Activated CD4-positive, alpha-beta T cell treated with anti-CD3 and anti-CD28 coated beads, Interleukin-2, amount 10 ng/mL, durations not matched to agents 7 days and 5 days (primary cell): ENCODE results near the gene LHFPL4. TPM values are rescaled to one million over a fixed set of nuclear protein-coding genes. Genes with fewer than 3 reads are reported as not detected.

Source experiments
- CTCF ChIA-PET: fragments of 350-600 bp; sonication (Branson Sonifier 250); formaldehyde crosslinking; loops from one replicate; lab custom pipeline; 2021; ENCODE audit warnings: antibody characterized with exemption; lab: Charles Lee
- POLR2A ChIA-PET: fragments of 350-600 bp; sonication (Branson Sonifier 250); formaldehyde crosslinking; loops from one replicate; lab custom pipeline; 2021; ENCODE audit warnings: antibody characterized with exemption; lab: Charles Lee
- DNase-seq: peaks from one replicate; pipeline ENCODE4 v3.0.0-alpha.2; 2020
- H3K27ac Mint-ChIP-seq: one replicate; pipeline ENCODE4 v1.8.0; 2021; ENCODE audit warnings: mild to moderate bottlenecking, moderate library complexity, mixed read lengths
- H3K27me3 Mint-ChIP-seq: one replicate; pipeline ENCODE4 v1.8.0; 2021; ENCODE audit warnings: mixed read lengths
- H3K36me3 Mint-ChIP-seq: one replicate; pipeline ENCODE4 v1.8.0; 2021; ENCODE audit warnings: low read depth, mixed read lengths
- H3K4me1 Mint-ChIP-seq: one replicate; pipeline ENCODE4 v1.8.0; 2021; ENCODE audit warnings: mixed read lengths
- H3K4me3 Mint-ChIP-seq: one replicate; pipeline ENCODE4 v1.8.0; 2021; ENCODE audit warnings: mild to moderate bottlenecking, moderate library complexity, mixed read lengths
- H3K9me3 Mint-ChIP-seq: one replicate; pipeline ENCODE4 v1.8.0; 2021; ENCODE audit warnings: mixed read lengths
- total RNA-seq, 2 experiments: library from RNA; stranded (reverse); gene quantifications; one replicate each; pipeline ENCODE4 v1.2.3, GENCODE V29; 2021

LHFPL4 gene
- total RNA-seq, 2 experiments from 2014 or later, result not detected

DNA sequence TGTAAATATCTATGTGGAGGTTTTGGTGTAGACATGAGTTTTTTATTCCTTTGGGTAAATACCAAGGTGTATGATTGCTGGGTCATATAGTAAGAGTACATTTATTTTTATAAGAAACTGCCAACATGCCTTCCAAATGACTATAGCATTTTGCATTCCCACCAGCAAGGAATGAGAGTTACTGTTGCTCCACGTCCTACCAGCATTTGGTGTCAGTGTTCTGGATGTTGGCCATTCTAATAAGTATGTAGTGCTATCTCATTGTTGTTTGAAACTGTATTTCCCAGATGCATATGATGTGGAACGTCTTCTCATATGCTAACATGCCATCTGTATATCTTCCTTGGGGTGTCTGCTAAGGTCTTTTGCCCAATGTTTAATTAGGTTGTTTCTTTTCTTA lies 38.7 kb downstream of the LHFPL4 start:
- ChIA-PET POLR2A (no interaction called here), CTCF (no interaction called here)
- Mint-ChIP-seq H3K27me3 (peaks cover 11% of the 10 kb centered on the region), H3K27ac (no peak overlapping the region), H3K4me1 (no peaks in the 10 kb centered on the region), H3K36me3 (no peaks in the 10 kb centered on the region), H3K4me3 (no peak overlapping the region), H3K9me3 (no peaks in the 10 kb centered on the region)
- no peak for DNase-seq

GRCh38 chr3:9514306-9514705 lies 39.3 kb downstream of the LHFPL4 start:
- H3K36me3 Mint-ChIP-seq, result no peaks in the 10 kb centered on the region
- DNase-seq, result no peak
- no peak overlapping the region for H3K4me3 Mint-ChIP-seq
- ChIA-PET POLR2A (no interaction called here), CTCF (no interaction called here)
- no peaks in the 10 kb centered on the region for H3K4me1 Mint-ChIP-seq
- H3K9me3 Mint-ChIP-seq, result no peaks in the 10 kb centered on the region
- no peak overlapping the region for H3K27ac Mint-ChIP-seq
- H3K27me3 Mint-ChIP-seq, result peaks cover 11% of the 10 kb centered on the region

GRCh38 chr3:9512456-9513045 lies 41.1 kb downstream of the LHFPL4 start:
- Mint-ChIP-seq H3K9me3 (no peaks in the 10 kb centered on the region), H3K27ac (no peak overlapping the region), H3K36me3 (no peaks in the 10 kb centered on the region), H3K4me1 (no peaks in the 10 kb centered on the region), H3K4me3 (no peak overlapping the region), H3K27me3 (peaks cover 16% of the 10 kb centered on the region)
- POLR2A ChIA-PET, result no interaction called here
- CTCF ChIA-PET, result interaction anchor here (0.8 to 1.0 kb wide), 2 partner anchors 9 to 70 kb away, joined by 3 read pairs; no protein-coding TSS in a partner anchor
- DNase-seq, result no peak

DNA sequence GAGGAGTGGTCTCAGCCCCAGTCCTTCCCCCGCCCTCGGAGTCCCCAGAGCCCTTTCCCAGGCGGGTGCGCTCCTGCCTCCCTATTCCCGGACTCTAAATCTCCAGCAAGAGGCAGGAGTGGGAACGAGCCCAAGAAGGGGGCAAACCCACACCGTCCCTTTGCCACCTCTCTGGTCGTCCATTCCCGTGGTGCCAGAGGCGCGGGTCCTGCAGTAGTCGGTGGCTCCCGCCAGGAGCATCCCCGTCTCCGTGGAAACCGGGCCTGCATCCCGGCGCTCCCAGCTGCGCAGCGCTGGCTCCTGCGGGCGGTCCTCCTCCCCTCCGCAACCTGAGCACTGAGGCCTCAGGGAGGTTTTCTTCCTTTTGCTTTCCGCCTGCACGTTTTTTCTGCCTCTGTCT lies 44.8 kb downstream of the LHFPL4 start:
- H3K9me3 Mint-ChIP-seq, result no peaks in the 10 kb centered on the region
- H3K4me1 Mint-ChIP-seq, result no peaks in the 10 kb centered on the region
- H3K4me3 Mint-ChIP-seq, result no peak overlapping the region
- no peak overlapping the region for H3K27ac Mint-ChIP-seq
- ChIA-PET POLR2A (no interaction called here), CTCF (no interaction called here)
- peaks cover 14% of the 10 kb centered on the region for H3K27me3 Mint-ChIP-seq
- no peak for DNase-seq
- H3K36me3 Mint-ChIP-seq, result no peaks in the 10 kb centered on the region

DNA sequence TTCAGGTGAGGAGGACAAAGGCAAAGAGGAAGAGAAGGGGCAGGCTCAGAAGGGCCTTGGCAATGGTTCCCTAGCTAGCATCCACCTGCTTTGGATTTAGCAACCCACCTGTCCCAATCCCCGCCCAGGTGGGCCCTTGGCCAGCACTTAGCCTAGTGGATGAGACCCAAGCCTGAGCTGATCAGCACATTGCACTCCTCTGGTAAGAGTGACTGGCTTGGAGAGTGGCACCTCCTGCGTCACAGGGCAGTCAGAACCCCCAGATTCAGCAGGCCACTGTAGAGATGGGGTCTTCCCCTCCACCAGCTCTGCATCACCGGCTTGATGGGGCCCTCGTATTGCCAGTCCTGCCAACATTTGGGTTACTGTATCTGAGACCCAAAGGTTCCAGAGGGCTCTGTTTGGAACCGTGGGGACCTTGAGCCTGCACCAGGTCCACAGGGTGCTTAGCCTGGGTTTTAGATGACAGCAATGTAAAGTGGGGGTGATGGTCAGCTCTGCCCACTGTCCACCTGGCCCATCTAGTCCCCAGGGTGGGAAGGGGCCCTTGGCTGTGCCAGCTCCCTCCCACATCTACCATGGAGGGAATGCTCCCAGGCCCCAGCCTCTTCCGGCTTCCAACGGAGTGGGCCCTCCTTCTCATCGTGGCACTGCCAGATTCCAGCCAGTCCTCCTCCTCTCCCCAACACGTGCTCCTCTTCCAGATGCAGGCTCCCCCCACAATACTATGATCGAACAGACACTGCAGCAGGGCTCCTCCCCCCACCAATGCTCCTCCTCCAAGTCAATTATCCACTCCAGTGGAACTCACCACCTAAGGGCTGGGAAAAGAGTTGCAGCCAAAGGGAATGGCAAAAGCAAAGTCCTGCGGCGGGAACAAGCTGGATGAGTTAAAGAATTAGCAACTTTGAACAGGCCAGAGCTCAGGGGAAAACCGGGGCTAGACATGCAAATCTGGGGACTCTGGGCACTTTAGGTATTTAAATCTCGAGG lies 45.7 kb downstream of the LHFPL4 start:
- CTCF ChIA-PET, result interaction anchor here (0.5 kb wide), 1 partner anchor 9 kb away, joined by 3 read pairs; no protein-coding TSS in a partner anchor
- Mint-ChIP-seq H3K36me3 (no peaks in the 10 kb centered on the region), H3K27ac (no peak overlapping the region), H3K9me3 (no peaks in the 10 kb centered on the region), H3K27me3 (peaks cover 17% of the 10 kb centered on the region), H3K4me3 (no peak overlapping the region), H3K4me1 (no peaks in the 10 kb centered on the region)
- no peak for DNase-seq
- POLR2A ChIA-PET, result no interaction called here

- H3K9me3 Mint-ChIP-seq, result no peaks in the 10 kb centered on the region
- H3K4me3 Mint-ChIP-seq, result no peak overlapping the region
- no peaks in the 10 kb centered on the region for H3K4me1 Mint-ChIP-seq
- peak; percentile 78 for DNase-seq
- ChIA-PET CTCF (interaction anchor here (0.7 to 1.3 kb wide), 7 partner anchors 9 to 819 kb away, joined by 3 to 5 read pairs (median 3); no protein-coding TSS in a partner anchor), POLR2A (no interaction called here)
- H3K27me3 Mint-ChIP-seq, result peaks cover 23% of the 10 kb centered on the region
- H3K36me3 Mint-ChIP-seq, result no peaks in the 10 kb centered on the region
- no peak overlapping the region for H3K27ac Mint-ChIP-seq
These were observed 50.3 kb downstream of the LHFPL4 start for GRCh38 chr3:9503283-9503682.

GRCh38 chr3:9501226-9501625 lies 52.4 kb downstream of the LHFPL4 start:
- Mint-ChIP-seq H3K4me3 (no peak overlapping the region), H3K9me3 (no peaks in the 10 kb centered on the region), H3K27me3 (peaks cover 19% of the 10 kb centered on the region), H3K27ac (no peak overlapping the region), H3K4me1 (no peaks in the 10 kb centered on the region), H3K36me3 (no peaks in the 10 kb centered on the region)
- POLR2A ChIA-PET, result no interaction called here
- CTCF ChIA-PET, result interaction anchor here (0.6 kb wide), 4 partner anchors 25 to 1888 kb away, joined by 3 to 4 read pairs (median 3); no protein-coding TSS in a partner anchor
- no peak for DNase-seq

DNA sequence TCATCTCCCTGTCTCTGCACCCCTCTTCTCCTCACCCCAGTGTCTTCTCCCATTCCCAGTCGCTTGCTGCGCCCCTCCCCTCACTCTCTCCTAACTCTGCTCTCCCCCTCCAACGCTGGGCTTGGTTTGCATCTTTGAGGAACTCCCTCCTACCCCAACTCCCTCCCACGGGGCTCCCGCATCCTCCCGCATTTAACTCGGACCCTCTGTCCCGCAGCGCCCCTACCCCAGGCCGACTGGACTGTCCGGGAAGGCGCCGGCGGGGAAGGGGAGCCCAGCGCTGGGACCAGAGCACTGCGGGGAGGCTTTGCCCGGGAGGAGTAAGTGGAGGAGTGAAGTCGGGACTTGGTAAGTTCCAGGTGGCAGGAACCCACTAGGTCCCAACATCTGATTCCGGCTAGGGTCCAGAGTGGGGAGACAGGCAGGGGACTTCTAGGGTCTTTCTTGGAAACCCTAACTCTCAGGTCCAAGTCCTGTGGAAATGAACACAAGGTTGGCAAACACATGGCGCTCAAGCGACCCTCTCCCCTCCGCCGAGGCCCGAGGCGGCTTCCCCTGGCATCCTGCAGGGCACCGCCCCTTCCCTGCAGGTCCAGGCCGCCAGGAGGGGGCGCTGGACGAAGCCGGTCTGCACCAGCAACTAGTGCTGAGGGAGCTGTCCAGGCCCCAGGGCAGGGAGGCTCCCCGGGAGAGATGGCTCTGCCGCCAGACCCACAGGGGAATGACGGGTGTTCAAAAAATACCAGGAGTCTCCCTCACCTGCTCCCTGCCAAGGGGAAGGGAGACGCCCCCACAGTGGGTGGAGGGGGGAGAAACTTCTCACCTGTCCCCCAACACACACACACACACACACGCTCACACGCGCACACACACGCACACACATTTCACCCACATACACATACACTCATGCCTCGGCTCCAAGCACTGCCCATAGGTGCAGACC lies 53.2 kb downstream of the LHFPL4 start:
- Mint-ChIP-seq H3K9me3 (no peaks in the 10 kb centered on the region), H3K4me3 (no peak overlapping the region), H3K27me3 (peaks cover 19% of the 10 kb centered on the region), H3K27ac (no peak overlapping the region), H3K4me1 (no peaks in the 10 kb centered on the region), H3K36me3 (no peaks in the 10 kb centered on the region)
- ChIA-PET CTCF (interaction anchor here (0.6 kb wide), 3 partner anchors 24 to 1889 kb away, joined by 3 read pairs; no protein-coding TSS in a partner anchor), POLR2A (no interaction called here)
- peak; percentile 73 for DNase-seq

DNA sequence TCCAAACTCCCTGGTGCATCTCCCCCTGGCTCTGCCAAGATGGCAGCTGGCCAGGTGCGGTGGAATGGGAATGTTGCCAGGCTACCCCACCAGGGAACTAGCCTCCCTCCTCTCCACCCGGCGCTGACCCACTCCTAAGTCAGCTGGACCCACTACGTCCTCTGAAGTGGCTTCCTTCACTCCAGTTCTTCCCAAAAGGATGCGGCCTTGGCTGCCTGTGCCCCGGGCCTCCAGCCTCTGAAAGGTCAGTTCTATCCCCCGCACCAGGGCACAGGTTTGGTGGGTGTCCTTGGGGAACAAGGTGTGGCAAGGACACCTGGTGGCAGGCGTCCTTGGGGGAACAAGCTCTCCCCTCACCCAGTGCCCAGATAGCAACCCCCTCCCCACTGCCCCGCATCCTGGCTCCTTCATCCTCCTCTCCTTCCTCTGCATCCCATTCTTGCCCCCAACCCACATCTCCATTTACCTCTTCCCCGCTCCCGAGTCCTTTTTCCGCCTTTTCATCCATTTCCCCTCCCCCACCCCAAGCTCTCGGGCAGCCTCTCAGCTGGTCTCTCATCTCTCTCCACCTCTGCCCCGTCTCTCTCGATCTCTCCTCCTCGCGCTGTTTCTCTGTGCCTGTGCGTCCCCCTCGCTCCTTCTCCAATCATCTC lies 54.0 kb downstream of the LHFPL4 start:
- Mint-ChIP-seq H3K27me3 (peaks cover 19% of the 10 kb centered on the region), H3K27ac (no peak overlapping the region), H3K4me1 (no peaks in the 10 kb centered on the region), H3K9me3 (no peaks in the 10 kb centered on the region), H3K4me3 (no peak overlapping the region), H3K36me3 (no peaks in the 10 kb centered on the region)
- DNase-seq, result no peak
- ChIA-PET POLR2A (no interaction called here), CTCF (interaction anchor here (0.5 kb wide), 1 partner anchor 617 kb away, joined by 3 read pairs; no protein-coding TSS in a partner anchor)

- POLR2A ChIA-PET, result no interaction called here
- H3K4me3 Mint-ChIP-seq, result no peak overlapping the region
- H3K4me1 Mint-ChIP-seq, result no peaks in the 10 kb centered on the region
- peaks cover 19% of the 10 kb centered on the region for H3K27me3 Mint-ChIP-seq
- no peak for DNase-seq
- no peaks in the 10 kb centered on the region for H3K9me3 Mint-ChIP-seq
- H3K36me3 Mint-ChIP-seq, result no peaks in the 10 kb centered on the region
- no peak overlapping the region for H3K27ac Mint-ChIP-seq
- CTCF ChIA-PET, result no interaction called here
These were observed 54.8 kb downstream of the LHFPL4 start for GRCh38 chr3:9498781-9499180.

DNA sequence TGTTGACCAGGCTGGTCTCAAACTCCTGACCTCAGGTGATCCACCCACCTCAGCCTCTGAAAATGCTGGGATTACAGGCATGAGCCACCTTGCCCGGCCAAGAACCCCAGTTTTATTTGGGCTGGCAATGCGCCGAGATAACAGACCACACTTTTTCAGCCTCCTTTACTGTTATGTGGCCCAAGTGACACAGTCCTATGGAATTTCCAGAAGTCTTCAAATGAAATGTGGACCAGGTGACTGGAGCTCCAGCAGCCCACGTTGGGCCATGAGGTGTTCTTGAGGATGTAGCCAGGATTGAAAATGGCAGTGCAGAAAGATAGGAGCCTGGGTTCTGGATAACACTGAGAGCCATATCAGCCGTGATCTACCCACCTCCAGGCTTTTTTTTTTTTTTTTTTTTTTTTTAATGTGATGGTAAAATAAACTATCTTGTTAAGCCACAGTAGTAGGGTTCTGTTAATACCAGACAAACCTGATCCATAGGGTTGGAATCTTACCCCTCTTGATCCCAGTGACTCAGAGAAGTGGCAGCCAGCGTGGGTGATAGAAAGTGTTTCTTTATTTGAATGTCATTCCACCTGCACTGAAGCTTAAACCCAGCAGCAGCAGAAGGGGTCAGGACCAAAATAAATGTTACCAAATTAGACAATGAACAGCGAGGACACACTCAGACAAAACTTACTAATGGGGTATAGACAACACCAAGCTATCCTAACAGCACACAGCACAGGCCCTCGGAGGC lies 55.6 kb downstream of the LHFPL4 start:
- POLR2A ChIA-PET, result no interaction called here
- H3K36me3 Mint-ChIP-seq, result no peaks in the 10 kb centered on the region
- H3K9me3 Mint-ChIP-seq, result no peaks in the 10 kb centered on the region
- CTCF ChIA-PET, result interaction anchor here (1.0 kb wide), 1 partner anchor 13 kb away, joined by 3 read pairs; no protein-coding TSS in a partner anchor
- DNase-seq, result no peak
- H3K27ac Mint-ChIP-seq, result no peak overlapping the region
- H3K4me3 Mint-ChIP-seq, result no peak overlapping the region
- no peaks in the 10 kb centered on the region for H3K4me1 Mint-ChIP-seq
- peaks cover 17% of the 10 kb centered on the region for H3K27me3 Mint-ChIP-seq
